Activated T-cell treated with anti-CD3 and anti-CD28 coated beads, Interleukin-2, amount 50 U/mL, for 1 hour (primary cell): ENCODE data around the gene BAZ2B.
"Not testable (repeated sequence)": the region's sequence is repeated elsewhere in the genome, so short reads cannot be mapped to it uniquely, and the experiment has no call there.

Experiments
- DNase-seq: peaks from one replicate; pipeline ENCODE4 v3.0.0-alpha.2; 2020

Gene BAZ2B

DNA sequence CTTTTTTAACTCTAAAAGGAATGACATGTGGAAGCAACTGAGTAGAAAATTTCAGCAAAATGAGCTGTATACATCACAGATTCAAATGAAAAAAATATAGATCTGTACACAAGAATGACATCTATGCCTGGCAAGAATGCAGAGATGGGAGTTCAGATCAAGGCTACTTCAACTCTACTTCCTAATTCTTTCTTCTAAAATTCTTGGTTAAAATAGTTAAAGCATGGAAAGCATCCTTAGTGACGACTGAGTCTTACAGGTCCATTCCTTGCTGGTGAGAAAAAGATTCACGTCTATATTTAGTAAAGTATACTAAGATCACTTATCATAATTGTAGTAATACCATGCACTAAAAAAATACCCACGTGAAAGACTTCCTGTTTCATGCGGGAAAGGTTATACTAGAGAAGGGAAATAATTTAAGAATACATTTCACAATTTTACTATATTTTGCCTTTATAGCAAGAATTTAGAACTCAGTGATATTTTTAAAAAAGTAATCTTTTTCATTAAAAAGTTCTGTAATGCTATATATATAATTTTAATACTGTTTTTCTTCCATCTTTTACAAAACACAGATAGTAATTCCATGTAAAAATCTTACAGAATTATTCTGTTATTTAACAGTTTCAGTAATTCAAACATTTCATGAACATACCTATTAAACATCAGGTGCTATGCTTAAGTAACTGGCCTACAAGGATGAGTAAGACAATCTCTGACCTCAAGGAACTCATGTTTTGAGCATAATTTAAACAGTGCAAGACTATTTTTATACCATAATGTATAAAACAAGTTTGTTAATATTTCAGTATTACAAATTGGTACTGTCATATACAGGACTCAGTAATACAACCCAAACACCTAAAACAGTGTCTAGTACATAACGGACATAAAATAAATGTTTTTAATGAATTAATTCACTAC lies 159.6 kb downstream of the BAZ2B start:
- no peak for DNase-seq

DNA sequence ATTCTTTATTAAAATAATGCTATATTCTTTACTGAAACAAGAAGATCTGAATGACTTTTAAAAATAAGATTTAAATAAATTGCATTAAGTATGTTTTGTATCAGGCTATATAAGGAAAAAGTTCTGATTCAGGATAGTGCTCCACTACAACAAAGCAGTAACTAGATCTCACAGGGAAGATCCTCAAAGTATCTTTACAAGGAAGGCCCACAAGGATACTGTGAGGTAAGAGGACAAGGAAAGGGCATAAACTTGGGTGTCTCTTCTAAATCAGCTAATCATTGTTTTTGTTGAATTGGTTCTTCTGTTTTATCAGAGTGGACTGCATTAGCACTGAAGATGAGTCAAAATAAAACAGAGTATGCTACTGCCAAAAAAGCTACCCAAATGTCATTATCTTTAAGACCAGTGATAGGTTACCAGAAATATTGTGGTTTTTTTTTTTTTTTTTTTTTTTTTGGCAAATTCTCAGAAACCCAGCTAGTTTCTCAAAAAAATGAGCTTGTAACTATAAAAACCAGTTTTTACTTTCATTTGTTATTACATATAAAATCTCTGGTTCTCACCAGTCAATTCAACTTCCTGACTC lies 160.9 kb downstream of the BAZ2B start:
- DNase-seq: no peak

DNA sequence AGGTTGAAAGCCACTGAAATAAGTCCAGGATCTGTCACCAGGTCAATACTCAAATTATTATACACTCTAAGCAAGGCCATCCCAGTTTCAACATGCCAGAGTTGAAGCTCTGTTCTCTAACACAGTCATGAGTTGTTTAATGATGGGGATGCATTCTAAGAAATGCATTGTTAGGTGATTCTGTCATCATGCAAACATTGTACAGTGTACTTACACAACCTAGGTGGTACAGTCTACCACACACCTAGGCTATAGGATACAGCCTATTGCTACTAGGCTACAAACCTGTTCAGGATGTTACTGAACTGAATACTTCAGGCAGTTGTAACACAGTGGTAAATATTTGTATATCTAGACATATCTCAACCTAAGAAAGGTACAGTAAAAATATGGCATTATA lies 162.2 kb downstream of the BAZ2B start:
- DNase-seq: no peak

DNA sequence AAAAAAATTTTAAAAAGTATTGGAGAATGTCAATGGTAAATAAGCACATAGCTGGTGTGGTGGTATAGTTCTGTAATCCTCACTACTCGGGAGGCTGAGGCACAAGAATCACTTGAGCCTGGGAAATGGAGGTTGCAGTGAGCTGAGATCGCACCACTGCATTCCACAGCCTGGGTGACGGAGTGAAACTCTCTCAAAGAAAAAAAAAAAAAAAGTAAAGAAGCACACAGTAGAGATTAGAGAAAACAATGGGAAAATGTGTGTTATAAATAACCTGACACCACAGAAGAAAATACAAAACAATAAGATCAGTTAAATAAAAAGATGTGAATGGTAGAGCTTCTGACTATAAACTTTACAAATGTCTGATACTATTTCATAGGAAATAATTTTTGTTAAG lies 166.2 kb downstream of the BAZ2B start:
- DNase-seq: no peak

DNA sequence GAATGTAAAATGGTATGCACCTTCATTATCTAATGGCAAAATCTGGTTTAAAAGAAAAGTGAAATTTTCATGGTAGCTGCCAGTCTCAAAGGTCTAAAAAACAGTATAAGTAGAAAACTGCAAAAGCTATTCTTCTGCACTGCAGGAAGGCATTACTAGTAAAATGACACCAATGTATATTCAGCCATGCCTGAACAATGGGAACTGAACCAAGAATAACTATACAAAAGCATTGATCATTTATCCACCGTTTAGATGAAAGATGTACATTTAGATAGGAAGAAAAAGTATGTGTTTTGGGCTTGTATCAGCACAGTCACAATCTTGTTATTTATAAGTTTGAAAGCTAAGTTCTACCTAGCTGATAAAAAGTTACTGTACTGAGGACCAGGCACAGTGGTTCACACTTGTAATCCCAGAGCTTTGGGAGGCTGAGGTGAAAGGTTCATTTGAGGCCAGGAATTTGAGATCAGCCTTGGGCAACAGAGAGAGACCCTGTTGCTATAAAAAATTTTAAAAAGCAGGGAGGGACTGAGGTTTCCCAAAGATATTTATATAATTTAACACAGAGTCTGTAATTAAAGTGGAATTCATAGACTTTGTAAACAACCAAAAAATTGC lies 166.7 kb downstream of the BAZ2B start:
- DNase-seq: no peak

DNA sequence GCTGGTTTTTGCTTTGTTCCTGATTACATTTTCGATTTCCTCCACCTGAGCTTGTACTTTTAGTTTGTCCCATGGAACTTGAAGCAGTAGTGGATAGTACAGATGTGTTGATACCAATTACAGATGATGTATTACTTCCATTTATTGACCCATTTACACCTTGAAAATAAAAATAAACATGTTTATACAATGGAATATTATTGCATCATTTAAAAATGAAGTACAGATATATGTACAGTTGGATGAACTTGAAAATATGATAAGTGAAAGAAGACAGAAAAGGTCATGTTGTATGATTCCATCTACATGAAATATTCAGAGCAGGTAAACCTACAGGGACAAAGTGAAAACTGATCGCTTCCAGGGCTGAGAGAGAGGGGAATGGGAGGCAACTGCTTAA lies 169.5 kb downstream of the BAZ2B start:
- DNase-seq: no peak

DNA sequence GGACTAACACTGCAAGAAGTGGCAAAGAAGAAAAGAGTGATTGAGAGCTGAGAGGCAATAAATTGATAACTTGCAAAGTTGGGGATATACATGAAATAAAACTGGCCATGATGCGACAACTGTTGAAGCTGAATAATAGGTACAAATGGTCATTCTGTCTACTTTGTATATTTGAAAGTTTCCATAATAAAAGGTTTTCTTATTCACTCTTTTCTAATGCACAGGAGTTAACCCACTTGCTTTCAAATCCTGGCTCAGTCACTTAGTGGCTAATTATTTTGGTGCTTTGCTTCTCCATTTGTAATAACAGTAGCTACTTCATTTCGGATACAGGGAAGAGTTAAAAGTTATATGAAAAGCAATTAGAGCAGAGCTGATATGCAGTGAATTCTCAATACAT lies 170.1 kb downstream of the BAZ2B start:
- no peak for DNase-seq

DNA sequence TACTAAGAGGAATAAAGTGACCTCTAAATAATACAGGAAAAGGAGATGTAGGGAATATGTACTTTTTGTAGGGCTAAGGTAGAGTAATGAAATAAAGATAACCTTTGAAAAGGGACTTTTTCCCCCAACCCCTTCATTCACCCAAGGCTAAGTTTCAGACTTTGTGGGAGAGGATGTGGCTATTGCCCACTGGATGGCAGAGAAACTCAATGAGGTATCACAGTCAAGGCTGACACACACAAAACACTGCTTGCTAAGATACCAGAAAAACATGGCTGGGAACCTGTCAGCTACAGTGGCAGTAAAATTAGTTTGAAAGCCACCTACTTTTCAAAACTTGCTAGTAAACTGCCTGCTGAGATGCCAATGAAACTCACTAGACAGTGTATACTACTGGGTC lies 171.0 kb downstream of the BAZ2B start:
- no peak for DNase-seq

DNA sequence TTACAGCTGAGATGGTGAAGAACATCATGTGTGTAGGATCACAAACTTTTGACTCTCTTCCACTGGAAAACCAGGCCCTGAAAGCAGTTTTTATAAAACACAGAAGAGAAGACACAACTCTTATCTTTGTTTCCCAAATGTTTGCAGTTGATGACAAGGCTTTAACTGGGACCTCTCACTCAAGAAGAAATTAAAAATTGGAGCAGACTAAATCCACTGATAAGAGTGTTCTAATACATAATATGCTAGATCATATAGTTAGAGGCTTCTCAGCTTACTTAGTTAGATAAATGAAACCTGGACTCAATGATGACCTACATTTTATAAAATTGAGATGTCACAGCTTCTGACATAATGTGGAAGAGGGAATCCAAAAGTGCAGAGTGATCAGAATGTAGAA lies 171.6 kb downstream of the BAZ2B start:
- no peak for DNase-seq

DNA sequence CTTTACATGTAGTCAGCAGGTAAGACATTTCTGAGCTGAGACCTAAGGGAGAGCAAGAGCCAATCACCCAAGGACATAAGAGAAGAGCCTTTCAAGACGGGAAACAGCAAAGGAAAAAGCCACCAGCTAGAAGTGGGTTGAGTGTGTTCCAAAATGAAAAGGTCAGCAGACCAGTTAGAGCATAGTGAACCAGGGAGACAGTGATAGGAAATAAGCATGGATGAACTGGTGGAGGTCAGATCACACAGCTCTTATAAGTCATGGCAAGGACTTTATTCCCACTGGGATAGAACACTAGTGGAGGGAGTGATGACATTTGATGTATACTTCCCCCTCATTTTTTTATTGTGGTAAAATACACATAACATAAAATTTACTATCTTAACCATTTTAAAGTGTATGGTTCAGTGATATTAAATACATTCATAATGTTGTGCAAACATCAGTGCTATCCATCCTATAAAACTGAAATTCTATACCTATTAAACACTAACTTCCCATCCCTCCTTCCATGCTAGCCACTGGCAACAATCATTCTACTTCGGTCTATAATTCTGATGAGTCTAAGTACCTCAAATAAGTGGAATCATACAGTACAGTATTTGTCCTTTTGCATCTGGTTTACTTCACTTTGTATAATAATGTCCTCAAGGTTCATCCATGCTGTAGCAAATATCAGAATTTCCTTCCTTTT lies 174.0 kb downstream of the BAZ2B start:
- DNase-seq: no peak

DNA sequence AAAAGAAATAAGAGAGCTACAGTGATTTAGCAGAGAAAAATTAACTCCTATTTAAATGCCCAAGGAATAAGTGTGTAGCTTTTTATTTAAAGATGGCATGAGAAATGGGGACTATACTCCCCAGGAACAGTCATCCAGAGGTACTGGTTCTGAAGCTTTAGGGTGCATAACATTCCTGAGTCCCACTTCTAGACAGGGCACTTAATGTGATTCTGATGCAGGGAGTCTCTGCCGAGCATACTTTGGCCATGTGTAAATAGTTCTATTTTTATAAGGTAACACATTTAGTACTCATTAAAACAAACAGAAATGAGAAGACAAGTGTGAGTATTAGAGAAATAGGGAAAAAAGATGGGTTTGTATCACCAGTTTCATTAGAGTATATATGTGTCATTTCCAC lies 175.2 kb downstream of the BAZ2B start:
- no peak for DNase-seq

DNA sequence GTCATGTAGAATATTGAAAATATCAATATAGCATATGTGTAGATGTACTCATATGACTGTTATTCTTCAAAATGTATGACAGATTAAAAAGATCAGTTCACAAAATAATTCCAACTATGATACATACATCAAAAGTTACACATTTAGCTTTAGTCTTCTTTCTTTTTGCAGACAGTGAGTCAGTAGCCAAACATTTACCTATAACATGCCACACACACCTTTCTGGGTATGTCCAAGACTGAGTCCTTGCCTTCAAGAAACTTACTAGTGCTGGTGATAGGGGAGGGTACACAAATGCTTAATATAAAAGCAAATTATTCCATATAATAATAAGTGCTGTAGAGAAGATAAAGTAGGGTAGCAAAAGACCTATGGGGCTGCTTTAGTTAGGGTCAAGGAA lies 176.9 kb downstream of the BAZ2B start:
- DNase-seq: no peak

DNA sequence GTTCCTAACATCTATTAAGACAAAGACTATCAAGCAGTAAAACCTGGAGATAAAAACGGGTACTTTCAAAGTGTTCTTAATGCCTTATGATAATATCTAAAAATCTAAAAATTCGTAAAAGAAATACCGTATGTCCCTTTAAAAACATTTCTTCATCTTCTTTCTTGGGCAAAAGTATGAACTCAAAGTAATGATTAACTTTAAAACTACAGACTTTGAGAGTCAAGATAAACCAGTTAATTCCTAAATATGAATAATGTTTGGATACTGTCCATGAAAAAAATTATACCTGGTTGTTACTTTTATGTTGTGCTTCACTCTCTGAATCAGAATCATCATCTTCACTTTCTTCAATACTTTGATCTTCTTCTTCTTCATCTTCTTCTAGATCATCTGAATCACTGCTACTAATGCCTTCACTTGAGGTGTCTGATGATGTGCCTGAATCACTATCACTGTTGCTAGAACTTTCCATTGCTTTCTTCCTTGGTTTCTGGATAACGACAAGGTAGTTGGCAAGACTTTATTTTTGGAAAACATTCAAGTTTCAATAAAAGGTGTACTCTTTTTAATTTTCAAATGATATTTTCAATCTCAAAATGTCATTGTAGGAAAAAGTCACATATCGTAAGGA lies 177.5 kb downstream of the BAZ2B start:
- no peak for DNase-seq

DNA sequence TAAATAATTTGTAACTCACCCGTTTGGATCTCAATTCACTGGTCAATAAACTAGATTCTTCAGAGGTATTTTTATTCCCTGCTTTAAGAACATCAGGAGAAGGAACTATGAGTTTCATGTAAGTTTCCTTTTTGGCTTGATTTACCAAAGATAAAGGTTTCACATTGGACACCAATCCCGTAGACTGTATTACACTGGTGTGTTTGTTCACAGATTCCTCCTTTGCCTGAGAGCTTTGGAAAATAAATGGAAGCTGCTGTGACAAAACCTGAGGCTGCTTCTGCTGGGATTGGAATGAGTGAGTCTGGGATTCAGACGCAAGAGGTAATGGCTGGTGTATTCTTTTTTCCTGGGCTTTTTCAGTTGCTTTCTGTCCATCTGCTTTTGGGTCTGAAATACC lies 178.1 kb downstream of the BAZ2B start:
- DNase-seq: no peak

DNA sequence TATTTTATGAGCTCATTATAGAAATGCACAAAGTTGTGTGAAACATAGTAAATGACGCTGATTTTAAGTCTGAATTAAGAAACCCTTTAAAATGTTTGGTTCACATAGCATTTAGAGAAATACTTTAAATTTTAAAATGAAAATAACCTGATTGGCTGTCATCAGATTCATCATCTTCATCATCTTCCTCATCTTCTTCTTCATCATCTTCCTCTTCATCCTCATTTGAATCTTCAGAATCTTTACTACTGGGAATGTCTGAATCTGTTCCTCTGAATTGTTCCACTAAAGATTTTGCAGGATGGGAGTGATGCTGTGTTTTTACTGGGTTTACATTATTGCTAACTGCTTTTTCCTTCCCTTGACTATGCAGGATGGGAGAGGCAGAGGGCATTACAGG lies 183.7 kb downstream of the BAZ2B start:
- no peak for DNase-seq

DNA sequence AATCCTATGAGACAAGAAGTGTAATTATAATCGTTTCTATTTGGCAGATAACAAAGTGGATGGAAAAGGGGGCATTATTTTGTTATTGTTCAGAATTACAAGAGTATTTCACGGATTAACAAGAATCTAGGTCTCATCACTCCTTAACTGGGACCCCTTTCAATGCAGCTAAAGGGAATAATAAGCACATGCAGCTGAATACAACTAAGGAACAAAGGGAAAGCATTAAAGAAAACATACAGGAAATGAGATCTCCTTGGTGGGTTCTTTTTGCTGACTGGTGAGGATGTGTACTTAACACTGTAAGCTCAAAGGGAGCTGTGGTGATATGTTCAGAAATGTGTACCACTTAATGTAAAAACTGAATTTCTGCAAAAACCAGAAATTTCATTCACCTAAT lies 189.3 kb downstream of the BAZ2B start:
- no peak for DNase-seq

DNA sequence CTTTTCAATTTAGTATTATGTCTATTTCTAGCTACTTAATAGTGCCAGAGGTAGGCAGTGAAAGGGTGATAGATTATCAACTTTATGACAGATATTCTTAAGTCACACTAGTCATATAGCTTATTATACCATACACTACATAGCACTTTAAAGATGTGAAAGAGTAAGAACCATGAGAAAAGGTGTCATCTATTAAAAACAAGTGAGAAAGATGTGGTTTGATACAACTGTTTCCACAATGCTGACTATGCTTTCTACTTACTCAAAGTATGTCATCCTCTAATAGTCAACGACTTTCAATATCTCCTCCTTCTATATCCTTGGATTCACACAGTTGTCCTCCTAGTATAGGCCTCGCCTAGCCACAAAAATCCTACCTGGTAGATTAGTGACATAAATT lies 196.9 kb downstream of the BAZ2B start:
- DNase-seq: no peak

DNA sequence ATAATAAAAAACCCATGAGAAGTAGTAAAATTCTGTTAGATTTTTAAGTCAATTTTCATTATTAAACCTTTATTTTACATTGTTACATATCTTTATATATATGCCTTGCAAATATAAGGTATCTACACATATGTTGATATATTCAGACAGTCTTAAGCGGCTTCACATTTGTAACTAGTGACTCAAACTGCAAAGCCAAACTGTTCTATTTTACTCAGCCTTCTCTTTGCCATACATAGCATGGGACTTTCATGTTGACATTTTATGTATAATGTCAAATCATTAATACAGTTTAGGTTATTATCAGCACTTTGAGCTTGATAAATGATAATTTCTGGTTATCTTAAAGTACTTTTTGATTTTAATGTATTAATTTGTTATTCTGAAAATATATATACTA lies 204.9 kb downstream of the BAZ2B start:
- no peak for DNase-seq

DNA sequence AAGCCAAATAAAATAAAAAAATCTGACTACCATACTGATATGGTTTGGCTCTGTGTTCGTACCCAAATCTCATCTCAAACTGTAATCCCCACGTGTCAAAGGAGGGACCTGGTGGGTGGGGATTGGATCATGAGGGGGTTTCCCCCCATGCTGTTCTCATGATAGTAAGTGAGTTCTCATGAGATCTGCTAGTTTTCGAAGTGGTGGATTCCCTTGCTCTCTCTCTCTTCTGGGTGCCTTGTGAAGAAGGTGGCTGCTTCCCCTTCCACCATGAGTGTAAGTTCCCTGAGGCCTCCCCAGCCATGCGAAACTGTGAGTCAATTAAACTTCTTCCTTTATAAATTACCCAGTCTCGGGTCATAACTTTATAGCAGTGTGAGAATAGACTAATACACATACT lies 206.1 kb downstream of the BAZ2B start:
- no peak for DNase-seq

DNA sequence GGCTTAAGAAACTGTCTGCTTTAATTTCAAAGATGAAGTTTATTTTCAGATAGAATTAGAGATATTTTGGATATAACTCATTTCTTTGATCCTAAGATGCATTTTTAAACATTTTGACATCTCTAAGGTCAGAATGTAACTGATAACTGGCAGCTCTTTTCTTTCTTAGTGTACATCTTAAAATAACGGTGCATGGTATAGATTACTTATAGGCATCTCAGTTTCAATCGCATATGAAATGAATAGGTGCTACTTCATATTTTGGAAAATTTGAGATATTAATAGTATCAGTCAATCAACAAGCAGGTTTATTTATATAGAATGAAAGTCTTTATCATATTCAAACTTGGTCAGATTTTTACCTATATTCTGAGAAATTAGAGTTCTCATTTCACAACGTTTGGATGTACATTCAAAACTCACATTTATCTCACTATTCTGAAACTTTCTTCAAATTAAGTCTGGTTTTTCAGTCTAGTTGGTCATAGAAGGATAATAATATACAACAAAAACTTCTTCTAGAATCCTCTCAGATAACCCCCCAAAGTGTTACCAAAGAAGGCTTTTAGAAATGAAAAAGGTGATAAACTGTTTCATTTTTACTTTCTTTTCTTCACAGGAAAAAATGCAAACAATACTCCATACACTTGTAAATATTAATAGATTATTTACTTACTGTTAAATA lies 207.1 kb downstream of the BAZ2B start:
- DNase-seq: no peak

DNA sequence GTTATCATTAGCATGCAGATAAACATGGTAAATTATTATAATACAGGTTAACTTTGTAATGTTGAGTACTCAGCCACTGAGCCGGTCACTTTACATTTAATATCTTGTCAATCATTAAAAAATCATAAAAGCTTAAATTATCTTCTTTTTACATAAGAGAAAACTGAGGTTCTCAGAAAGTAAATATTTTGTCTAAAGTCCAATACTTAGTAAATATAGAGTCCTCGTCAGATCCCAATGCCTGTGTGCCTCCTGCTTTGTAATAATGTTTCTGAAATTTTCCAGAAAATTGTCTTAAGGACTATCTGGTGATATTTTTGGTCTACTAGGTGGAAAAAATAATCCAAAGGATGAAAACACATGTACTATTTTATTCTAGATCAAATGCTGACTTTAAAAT lies 213.6 kb downstream of the BAZ2B start:
- no peak for DNase-seq

DNA sequence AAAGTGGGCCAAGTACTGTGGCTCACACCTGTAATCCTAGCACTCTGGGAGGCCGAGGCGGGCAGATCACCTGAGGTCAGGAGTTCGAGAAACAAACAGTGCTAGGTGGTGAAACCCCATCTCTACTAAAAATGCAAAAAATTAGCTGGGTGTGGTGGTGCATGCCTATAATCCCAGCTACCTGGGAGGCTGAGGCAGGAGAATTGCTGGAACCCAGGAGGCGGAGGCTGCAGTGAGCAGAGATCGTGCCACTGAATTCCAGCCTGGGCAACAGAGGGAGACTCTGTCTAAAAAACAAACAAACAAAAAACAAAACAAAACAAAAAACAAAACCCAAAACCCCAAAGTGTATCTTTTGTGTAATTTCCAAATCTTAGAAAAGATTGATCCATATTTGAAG lies 214.2 kb downstream of the BAZ2B start:
- DNase-seq: not testable (repeated sequence)
